ENCODE measurements around the gene TM9SF3. TPM values are rescaled to one million over a fixed set of nuclear protein-coding genes. Genes with fewer than 3 reads are reported as not detected.
"Not testable (repeated sequence)": the region's sequence is repeated elsewhere in the genome, so short reads cannot be mapped to it uniquely, and the experiment has no call there.

Gene TM9SF3
- total RNA-seq, 4 donors from 2014 or later = 75.5 to 99.9 (median 86.8) TPM

- ATAC-seq (ENCODE audit: low FRiP score) = no peak
- TF ChIP-seq CTCF (IDR thresholded peaks at IDR 0.05) = no peak
- DNase-seq (ENCODE audit: low spot score) = no peak
Measured at GRCh38 chr10:96556003-96556402, 30.8 kb downstream of the TM9SF3 start.

- TF ChIP-seq CTCF (IDR thresholded peaks at IDR 0.05) = no peak
- no peak for ATAC-seq (ENCODE audit: low FRiP score)
- DNase-seq (ENCODE audit: low spot score) = no peak
Measured at GRCh38 chr10:96555330-96555729, 31.5 kb downstream of the TM9SF3 start.

GRCh38 chr10:96548589-96548988, 38.2 kb downstream of the TM9SF3 start:
- ATAC-seq (ENCODE audit: low FRiP score) (no peak), DNase-seq (ENCODE audit: low spot score) (no peak)
- no peak for TF ChIP-seq CTCF (IDR thresholded peaks at IDR 0.05)

GRCh38 chr10:96545558-96545957, 41.3 kb downstream of the TM9SF3 start:
- ATAC-seq (ENCODE audit: low FRiP score); DNase-seq (ENCODE audit: low spot score): not testable (repeated sequence)

GRCh38 chr10:96541921-96542320, 44.9 kb downstream of the TM9SF3 start:
- no peak for ATAC-seq (ENCODE audit: low FRiP score)

GRCh38 chr10:96540240-96540639, 46.6 kb downstream of the TM9SF3 start:
- no peak for TF ChIP-seq CTCF (IDR thresholded peaks at IDR 0.05)
- DNase-seq (ENCODE audit: low spot score) (no peak), ATAC-seq (ENCODE audit: low FRiP score) (no peak)

More at GRCh38 chr10:96541921-96542320, 44.9 kb downstream of the TM9SF3 start:
- TF ChIP-seq CTCF (IDR thresholded peaks at IDR 0.05) = no peak
- DNase-seq (ENCODE audit: low spot score) = no peak

- DNase-seq (ENCODE audit: low spot score) (no peak), ATAC-seq (ENCODE audit: low FRiP score) (no peak)
- no peak for TF ChIP-seq CTCF (IDR thresholded peaks at IDR 0.05)
Measured at GRCh38 chr10:96538683-96539082, 48.1 kb downstream of the TM9SF3 start.

- TF ChIP-seq CTCF (IDR thresholded peaks at IDR 0.05) = no peak
- DNase-seq (ENCODE audit: low spot score) (no peak), ATAC-seq (ENCODE audit: low FRiP score) (no peak)
Measured at GRCh38 chr10:96536129-96536528, 50.7 kb downstream of the TM9SF3 start.
